ENCODE data around the gene ACBD4.

ACBD4 gene

GRCh38 chr17:45118691-45119090 lies 16.8 kb upstream of the ACBD4 start:
- no peak overlapping the region for H3K4me2 ChIP-seq (ENCODE audit: low read length)
- no peaks in the 10 kb centered on the region for H3K9me3 ChIP-seq (ENCODE audit: control insufficient read depth, insufficient read depth, low read length)
- no peak overlapping the region for H3K4me3 ChIP-seq (ENCODE audit: low read length)
- no peak for TF ChIP-seq EZH2phosphoT487 (IDR thresholded peaks at IDR 0.05; ENCODE audit: borderline replicate concordance, low read length)
- TF ChIP-seq CTCF (IDR thresholded peaks at IDR 0.05; ENCODE audit: low read depth, low read length, poor library complexity, severe bottlenecking) = no peak
- H3K27me3 ChIP-seq (ENCODE audit: control insufficient read depth, low read length) = no peaks in the 10 kb centered on the region
- H3K9me2 ChIP-seq (replicated peaks; ENCODE audit: control insufficient read depth, low read length) = no peaks in the 10 kb centered on the region
- no peaks in the 10 kb centered on the region for H4K20me1 ChIP-seq (ENCODE audit: control insufficient read depth, insufficient read depth, low read depth, low read length)
- H3K27ac ChIP-seq (ENCODE audit: low read depth, low read length) = no peak overlapping the region
- H3K36me3 ChIP-seq (ENCODE audit: control insufficient read depth, low read length) = no peaks in the 10 kb centered on the region
- H3F3A ChIP-seq (ENCODE audit: control insufficient read depth, insufficient read depth) = no peaks in the 10 kb centered on the region
- no peaks in the 10 kb centered on the region for H3K79me2 ChIP-seq (ENCODE audit: control insufficient read depth, low read length)
- no peaks in the 10 kb centered on the region for H3K4me1 ChIP-seq (ENCODE audit: control insufficient read depth, low read length)

GRCh38 chr17:45119964-45120363 lies 15.5 kb upstream of the ACBD4 start:
- Histone ChIP-seq H4K20me1 (ENCODE audit: control insufficient read depth, insufficient read depth, low read depth, low read length) (no peaks in the 10 kb centered on the region), H3K4me2 (ENCODE audit: low read length) (no peak overlapping the region), H3K27ac (ENCODE audit: low read depth, low read length) (no peak overlapping the region), H3K27me3 (ENCODE audit: control insufficient read depth, low read length) (no peaks in the 10 kb centered on the region), H3K36me3 (ENCODE audit: control insufficient read depth, low read length) (no peaks in the 10 kb centered on the region), H3K9me3 (ENCODE audit: control insufficient read depth, insufficient read depth, low read length) (no peaks in the 10 kb centered on the region), H3K79me2 (ENCODE audit: control insufficient read depth, low read length) (no peaks in the 10 kb centered on the region), H3K4me3 (ENCODE audit: low read length) (no peak overlapping the region), H3K4me1 (ENCODE audit: control insufficient read depth, low read length) (no peaks in the 10 kb centered on the region), H3K9me2 (replicated peaks; ENCODE audit: control insufficient read depth, low read length) (no peaks in the 10 kb centered on the region), H3F3A (ENCODE audit: control insufficient read depth, insufficient read depth) (no peaks in the 10 kb centered on the region)
- TF ChIP-seq CTCF (IDR thresholded peaks at IDR 0.05; ENCODE audit: low read depth, low read length, poor library complexity, severe bottlenecking) (no peak), EZH2phosphoT487 (IDR thresholded peaks at IDR 0.05; ENCODE audit: borderline replicate concordance, low read length) (no peak)

GRCh38 chr17:45120558-45120957 lies 14.9 kb upstream of the ACBD4 start:
- Histone ChIP-seq H3F3A (ENCODE audit: control insufficient read depth, insufficient read depth) (no peaks in the 10 kb centered on the region), H3K4me3 (ENCODE audit: low read length) (no peak overlapping the region), H4K20me1 (ENCODE audit: control insufficient read depth, insufficient read depth, low read depth, low read length) (no peaks in the 10 kb centered on the region), H3K4me2 (ENCODE audit: low read length) (no peak overlapping the region), H3K9me3 (ENCODE audit: control insufficient read depth, insufficient read depth, low read length) (no peaks in the 10 kb centered on the region), H3K27ac (ENCODE audit: low read depth, low read length) (no peak overlapping the region), H3K9me2 (replicated peaks; ENCODE audit: control insufficient read depth, low read length) (no peaks in the 10 kb centered on the region), H3K27me3 (ENCODE audit: control insufficient read depth, low read length) (no peaks in the 10 kb centered on the region), H3K79me2 (ENCODE audit: control insufficient read depth, low read length) (no peaks in the 10 kb centered on the region), H3K36me3 (ENCODE audit: control insufficient read depth, low read length) (no peaks in the 10 kb centered on the region), H3K4me1 (ENCODE audit: control insufficient read depth, low read length) (no peaks in the 10 kb centered on the region)
- TF ChIP-seq CTCF (IDR thresholded peaks at IDR 0.05; ENCODE audit: low read depth, low read length, poor library complexity, severe bottlenecking) (no peak), EZH2phosphoT487 (IDR thresholded peaks at IDR 0.05; ENCODE audit: borderline replicate concordance, low read length) (no peak)

GRCh38 chr17:45121055-45121454 lies 14.4 kb upstream of the ACBD4 start:
- no peak overlapping the region for H3K4me3 ChIP-seq (ENCODE audit: low read length)
- H3K36me3 ChIP-seq (ENCODE audit: control insufficient read depth, low read length) = no peaks in the 10 kb centered on the region
- H3K79me2 ChIP-seq (ENCODE audit: control insufficient read depth, low read length) = no peaks in the 10 kb centered on the region
- no peak for TF ChIP-seq EZH2phosphoT487 (IDR thresholded peaks at IDR 0.05; ENCODE audit: borderline replicate concordance, low read length)
- TF ChIP-seq CTCF (IDR thresholded peaks at IDR 0.05; ENCODE audit: low read depth, low read length, poor library complexity, severe bottlenecking) = no peak
- no peak overlapping the region for H3K4me2 ChIP-seq (ENCODE audit: low read length)
- H3K9me2 ChIP-seq (replicated peaks; ENCODE audit: control insufficient read depth, low read length) = no peaks in the 10 kb centered on the region
- no peak overlapping the region for H3K27ac ChIP-seq (ENCODE audit: low read depth, low read length)
- no peaks in the 10 kb centered on the region for H3K4me1 ChIP-seq (ENCODE audit: control insufficient read depth, low read length)
- no peaks in the 10 kb centered on the region for H3K9me3 ChIP-seq (ENCODE audit: control insufficient read depth, insufficient read depth, low read length)
- H3K27me3 ChIP-seq (ENCODE audit: control insufficient read depth, low read length) = no peaks in the 10 kb centered on the region
- no peaks in the 10 kb centered on the region for H3F3A ChIP-seq (ENCODE audit: control insufficient read depth, insufficient read depth)
- no peaks in the 10 kb centered on the region for H4K20me1 ChIP-seq (ENCODE audit: control insufficient read depth, insufficient read depth, low read depth, low read length)

Measured in DOHH2 (cell line).